KBM-7 (cell line): Measurements from ENCODE around the gene KLK6.
"Not testable (repeated sequence)": the region's sequence is repeated elsewhere in the genome, so short reads cannot be mapped to it uniquely, and the experiment has no call there.

Source experiments
- DNase-seq: peaks from one replicate; pipeline ENCODE4 v3.0.0-alpha.2; 2015
- in situ Hi-C: fragments of 300-500 bp; cut with MboI; formaldehyde crosslinking; loops from 2 replicates; pipeline ENCODE4 v1.14.3; 2020; ENCODE audit warnings: low sequenced_read_pairs, low pct_unique_long_range_greater_than_20kb, mixed read lengths

KLK6 gene

DNA sequence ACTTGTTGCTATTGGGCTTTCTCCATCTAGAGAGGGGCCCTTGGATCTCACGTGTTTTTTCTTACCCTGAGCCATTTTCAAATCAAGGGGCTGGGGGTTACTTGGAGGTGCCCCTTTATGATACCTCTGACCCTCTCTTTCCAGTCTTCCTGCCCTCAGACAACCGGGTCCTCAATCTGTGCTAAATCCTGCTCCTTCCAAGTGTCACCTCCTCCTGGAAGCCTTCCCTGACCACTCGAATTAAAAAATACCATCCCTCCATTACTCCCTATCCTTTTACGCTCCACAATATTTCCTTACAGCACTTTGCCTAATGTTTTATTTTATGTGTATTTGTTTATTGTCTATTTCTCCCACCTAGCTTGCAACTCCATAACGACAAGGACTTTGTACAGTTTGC lies 28.7 kb upstream of the KLK6 start:
- in situ Hi-C loops: no loop called here
- no peak for DNase-seq

DNA sequence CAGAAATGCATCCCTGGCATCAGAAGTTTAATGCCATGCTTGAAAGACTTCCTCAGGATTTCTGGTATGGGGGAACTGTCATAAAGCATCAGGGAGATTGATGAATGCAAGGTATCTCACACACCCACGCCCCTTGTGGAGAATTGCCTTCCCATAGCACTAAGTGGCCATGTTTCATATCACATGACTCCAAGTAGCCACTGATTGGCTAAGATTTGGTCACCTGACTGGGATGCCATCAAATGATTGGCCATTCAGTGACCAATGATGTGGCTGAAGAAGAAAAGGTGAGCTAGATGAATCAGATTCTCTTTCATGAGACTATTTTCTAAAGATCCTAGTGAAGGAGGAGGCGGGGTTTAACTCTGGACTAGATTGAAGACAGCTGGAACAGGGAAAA lies 24.7 kb upstream of the KLK6 start:
- DNase-seq: no peak
- in situ Hi-C loops: no loop called here

DNA sequence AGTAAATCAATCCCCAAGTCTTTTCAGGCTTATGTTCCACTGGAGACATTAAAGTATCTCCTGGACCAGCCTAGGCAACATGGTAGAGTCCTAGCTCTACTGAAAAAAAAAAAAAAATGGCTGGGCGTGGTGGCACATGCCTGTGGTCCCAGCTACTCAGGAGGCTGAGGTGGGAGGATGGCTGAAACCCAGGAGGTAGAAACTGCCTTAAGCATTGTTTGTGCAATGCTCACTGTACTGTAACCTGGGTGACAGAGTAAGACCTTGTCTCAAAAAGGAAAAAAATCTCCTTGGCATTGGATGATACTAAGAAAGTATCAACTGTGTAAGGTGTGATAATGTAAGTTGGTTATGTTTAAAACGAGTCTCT lies 23.3 kb upstream of the KLK6 start:
- in situ Hi-C loops: no loop called here
- no peak for DNase-seq

DNA sequence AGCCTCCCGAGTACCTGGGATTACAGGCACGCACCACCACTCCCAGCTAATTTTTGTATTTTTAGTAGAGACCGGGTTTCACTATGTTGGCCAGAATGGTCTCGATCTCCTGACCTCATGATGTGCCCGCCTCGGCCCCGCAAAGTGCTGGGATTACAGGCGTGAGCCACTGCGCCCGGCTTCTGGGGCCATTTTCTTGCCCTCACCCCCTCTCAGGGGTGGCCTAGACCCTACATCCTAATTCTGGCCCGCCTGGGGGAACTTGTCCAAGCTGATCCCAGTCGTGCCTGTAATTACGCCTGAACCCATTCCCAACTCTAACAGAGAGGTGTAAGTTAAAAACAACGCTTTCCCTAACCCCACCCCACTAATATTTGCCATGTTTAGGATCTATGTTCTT lies 15.0 kb upstream of the KLK6 start:
- in situ Hi-C loops, DNase-seq: not testable (repeated sequence)

DNA sequence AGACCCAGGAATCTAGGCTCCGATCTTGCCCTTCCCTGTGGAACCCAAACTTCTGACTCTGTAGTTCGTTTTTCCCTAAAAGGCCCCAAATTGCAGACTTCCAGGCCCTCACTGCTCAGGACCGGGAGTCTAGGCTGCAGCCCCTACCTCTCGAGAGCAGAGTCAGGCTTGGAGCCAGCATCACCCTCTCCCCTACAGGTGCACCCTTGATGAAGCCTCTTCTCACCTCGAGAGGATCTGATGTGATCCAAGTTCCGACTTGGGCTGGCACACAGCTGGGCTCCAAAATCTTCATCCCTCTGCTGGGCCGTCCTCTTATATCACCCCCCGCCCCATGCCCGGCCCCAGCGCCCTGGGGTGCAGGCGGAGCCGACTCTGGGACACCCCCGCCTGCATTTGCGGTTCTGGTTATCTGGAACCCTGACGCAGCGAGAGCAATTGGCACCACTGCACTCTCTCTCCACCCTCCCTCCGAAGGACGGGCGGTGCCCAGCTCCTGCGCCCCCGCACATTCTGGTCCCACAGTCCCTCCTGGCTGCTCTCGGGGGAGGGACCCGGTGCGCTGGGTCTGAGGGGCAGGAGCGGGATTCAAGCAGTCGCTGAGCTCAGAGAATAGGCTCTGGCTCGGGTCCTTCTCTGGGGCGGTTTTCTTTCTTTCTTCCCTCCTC lies 14.4 kb upstream of the KLK6 start, which contains the start of gene KLK7:
KLK7 (minus strand) TSS at position 293 of the 668 bp plus-strand sequence. CDS start 1,518 bp downstream, outside the sequence.
- DNase-seq: no peak
- in situ Hi-C loops: no loop called here

DNA sequence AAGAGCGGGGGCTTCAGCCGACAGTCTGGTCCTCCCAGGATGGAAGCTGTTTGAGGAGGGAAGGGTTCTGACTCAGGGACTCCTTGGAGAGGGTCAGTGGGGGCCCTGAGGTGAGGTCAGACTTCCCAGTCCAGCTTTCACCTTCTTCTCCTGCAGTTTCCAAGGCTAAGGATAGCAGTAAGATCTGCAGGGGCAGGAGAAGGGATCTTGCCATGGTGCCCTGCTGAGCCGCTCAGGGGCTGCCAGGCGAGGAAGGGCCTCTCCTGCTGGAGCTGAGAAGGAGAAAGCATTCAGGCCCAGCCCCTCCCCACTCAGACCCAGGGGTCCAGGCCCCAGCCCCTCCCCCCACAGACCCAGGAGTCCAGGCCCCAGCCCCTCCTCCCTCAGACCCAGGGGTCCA lies 12.8 kb upstream of the KLK6 start:
- in situ Hi-C loops: no loop called here
- no peak for DNase-seq

DNA sequence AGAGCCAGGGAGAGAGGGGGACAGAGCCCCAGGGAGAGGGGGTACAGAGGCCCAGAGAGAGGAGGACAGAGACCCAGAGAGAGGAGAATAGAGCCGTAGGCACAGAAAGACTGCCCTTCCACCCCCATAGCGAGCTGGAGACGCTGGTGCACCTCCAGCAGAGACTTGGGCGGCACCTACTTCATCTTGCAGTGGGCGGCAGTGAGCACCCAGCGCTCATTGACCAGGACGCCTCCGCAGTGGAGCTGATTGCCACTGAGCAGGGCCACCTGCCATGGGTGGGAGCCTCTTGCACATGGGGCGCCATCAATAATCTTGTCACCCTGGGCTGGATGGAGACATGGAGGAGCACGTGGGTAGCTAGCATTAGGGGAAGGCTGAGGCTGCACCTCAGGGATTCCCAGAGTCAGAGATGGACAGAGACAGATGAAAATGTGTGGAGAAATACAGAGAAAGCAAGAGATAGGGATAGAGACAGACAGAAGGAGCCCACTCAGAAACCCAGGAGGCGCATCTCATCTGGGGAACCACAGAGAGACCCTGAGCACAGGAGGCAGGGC lies 12.3 kb upstream of the KLK6 start:
- DNase-seq: no peak
- in situ Hi-C loops: no loop called here

DNA sequence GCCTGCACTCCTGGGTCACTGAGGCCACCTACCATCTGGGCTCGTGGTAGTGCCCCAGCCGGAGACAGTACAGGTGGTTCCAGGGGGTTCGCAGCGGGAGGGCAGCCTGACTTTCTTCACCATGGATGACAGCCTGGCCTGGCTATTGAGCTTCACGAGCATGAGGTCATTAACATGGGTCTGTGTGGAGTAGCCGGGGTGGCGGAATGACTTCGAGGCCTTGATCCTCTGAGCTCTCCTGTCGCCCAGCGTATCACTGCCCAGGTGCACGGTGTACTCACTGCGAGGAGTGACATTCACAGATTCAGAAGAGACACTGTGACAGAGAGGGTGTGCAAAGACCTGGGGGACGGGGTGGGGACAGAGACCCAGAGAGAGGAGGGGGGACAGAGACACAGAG lies 10.8 kb upstream of the KLK6 start:
- in situ Hi-C loops: no loop called here
- DNase-seq: no peak

DNA sequence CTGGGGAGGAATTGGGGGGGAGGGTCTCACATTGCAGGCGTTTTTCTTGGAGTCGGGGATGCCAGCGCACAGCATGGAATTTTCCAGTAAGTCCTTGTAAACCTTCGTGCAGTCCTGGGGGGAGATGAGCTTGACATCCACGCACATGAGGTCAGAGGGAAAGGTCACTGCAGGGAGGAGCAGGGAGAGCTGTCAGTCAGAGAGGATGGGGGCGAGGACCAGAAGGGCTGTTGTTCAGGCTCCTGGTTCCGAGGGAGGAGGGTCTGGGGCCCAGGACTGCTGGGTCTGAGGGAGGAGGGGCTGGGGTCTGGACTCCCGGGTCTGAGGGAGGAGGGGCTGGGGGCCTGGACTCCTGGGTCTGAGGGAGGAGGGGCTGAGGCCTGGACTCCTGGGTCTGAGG lies 10.4 kb upstream of the KLK6 start:
- in situ Hi-C loops: no loop called here
- DNase-seq: no peak

DNA sequence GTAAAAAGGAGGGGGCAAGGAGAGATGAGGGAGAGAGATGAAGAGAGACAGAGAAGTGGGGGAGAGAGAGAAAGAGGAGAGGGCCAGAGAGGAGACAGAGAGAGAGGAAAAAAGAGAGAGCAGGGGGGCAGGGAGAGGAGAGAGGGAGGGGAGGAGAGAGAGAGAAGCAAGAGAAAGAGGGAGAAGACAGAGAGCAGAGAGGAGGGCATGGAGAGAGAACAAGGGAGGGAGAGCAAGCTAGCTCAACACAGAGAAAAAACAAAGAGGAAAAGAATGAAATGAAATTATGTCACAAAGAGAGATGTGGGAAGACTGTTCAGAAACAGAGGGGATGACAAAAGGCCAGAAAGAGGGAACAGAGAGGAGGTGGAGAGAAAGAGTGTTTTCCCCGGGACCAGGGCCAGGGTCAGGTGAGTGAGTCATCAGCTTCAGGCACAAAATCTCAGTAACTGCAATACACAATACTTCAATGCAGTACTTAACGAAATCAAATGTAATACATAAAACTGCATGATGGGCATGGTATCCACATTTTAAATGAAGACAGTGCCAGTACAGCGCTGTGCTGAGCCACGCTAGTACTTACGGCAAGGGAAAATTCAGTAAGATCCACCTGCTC lies 9.5 kb upstream of the KLK6 start:
- DNase-seq: no peak
- in situ Hi-C loops: no loop called here

DNA sequence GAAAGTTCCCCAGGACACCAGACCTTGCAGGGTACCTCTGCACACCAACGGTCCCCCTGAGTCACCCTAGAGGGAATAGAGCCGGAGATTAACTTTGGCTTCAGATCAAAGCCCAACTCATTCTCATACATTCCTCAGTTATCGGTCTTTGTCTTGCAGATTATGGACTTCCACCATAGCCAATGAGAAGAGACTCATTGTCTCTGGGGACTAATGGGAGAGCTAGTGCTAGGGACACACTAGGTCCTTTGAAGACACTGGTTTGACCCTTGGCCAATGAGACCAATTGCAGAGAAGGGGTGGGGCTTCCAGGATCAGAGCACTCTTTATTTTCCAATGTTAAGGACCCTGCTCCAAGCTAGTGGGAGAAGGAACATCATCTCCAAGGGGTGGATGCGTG lies 8.2 kb upstream of the KLK6 start:
- in situ Hi-C loops: no loop called here
- no peak for DNase-seq

DNA sequence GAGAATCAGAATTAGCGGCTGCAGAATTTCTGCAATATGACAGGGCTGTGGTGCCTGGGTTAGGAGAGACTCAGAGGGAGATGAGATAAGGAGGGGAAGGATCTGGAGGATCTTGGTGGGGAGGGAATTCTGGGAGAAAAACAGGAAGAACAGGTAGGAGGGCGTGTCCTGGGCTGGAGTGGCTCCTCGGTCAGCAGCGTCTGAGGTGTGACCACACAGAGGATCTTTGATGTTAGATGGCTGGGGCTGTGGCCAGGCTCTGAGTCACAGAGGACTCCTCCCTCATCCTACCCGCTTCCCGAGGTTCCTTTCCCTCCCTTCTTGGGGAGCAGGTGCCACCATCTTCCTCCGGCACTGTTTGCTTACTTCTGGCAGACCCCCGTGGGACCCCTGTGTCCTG lies 6.4 kb upstream of the KLK6 start:
- in situ Hi-C loops: no loop called here
- DNase-seq: no peak

DNA sequence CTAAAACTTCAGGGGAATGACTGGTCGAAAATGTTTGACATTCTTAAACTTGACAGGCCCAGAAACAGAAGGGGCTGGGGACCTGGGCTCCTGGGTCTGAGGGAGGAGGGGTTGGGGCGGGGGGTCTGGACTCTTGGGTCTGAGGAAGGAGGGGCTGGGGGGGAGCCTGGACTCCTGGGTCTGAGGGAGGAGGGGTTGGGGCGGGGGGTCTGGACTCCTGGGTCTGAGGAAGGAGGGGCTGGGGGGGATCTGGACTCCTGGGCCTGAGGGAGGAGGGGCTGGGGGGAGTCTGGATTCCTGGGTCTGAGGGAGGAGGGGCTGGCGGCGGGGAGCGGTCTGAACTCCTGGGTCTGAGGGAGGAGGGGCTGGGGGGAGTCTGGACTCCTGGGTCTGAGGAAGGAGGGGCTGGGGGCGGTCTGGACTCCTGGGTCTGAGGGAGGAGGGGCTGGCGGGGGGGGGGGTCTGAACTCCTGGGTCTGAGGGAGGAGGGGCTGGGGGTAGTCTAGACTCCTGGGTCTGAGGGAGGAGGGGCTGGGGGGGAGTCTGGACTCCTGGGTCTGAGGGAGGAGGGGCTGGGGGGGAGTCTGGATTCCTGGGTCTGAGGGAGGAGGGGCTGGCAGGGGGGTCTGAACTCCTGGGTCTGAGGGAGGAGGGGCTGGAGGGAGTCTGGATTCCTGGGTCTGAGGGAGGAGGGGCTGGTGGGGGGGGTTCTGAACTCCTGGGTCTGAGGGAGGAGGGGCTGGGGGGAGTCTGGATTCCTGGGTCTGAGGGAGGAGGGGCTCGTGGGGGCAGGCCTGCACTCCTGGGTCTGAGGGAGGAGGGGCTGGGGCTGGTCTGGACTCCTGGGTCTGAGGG lies 5.5 kb upstream of the KLK6 start:
- in situ Hi-C loops: no loop called here
- DNase-seq: no peak

DNA sequence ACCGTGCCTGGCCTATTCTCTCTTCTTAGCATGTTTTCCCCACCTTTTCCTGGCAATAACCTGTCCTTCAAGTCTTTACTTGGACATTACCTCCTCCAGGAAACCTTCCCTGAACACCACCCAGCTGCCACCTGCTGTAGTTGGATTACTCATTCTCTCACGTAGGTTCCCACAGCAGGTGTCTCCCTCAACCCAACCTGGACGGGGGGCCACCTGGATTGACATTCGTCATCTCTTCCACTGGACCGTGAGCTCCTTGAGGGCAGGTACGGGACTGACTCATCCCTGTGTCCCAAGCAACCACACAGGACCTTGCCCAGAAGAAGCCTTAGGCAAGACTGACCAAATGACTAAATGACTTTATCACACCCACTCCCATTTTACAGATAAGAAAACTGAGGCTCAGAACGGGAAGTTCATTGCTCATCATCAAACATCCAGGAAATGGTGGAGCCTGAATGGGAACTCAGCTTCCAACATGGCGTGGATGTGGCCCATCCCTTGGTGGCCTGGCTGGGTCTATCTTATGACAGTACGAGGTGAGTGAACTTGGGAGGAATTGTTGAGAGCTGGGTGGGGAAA lies 3.5 kb upstream of the KLK6 start:
- no peak for DNase-seq
- in situ Hi-C loops: no loop called here

DNA sequence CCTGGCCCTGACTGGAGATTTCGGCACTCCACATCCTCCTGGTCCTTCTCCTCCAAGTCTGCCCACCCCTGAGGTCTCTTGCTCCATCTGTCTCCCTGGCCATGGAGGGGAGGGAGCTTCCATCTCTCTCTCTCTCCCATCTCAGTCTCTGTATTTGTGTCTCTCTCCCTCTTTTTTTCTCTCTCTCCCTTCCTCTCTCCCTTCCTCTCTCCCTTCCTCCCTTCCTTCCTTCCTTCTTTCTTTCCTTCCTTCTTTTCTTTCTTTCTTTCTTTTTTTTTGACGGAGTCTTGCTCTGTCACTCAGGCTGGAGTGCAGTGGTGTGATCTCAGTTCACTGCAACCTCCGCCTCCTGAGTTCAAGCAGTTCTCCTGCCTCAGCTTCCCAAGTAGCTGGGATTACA lies 419 bp upstream of the KLK6 start:
- DNase-seq, in situ Hi-C loops: not testable (repeated sequence)

DNA sequence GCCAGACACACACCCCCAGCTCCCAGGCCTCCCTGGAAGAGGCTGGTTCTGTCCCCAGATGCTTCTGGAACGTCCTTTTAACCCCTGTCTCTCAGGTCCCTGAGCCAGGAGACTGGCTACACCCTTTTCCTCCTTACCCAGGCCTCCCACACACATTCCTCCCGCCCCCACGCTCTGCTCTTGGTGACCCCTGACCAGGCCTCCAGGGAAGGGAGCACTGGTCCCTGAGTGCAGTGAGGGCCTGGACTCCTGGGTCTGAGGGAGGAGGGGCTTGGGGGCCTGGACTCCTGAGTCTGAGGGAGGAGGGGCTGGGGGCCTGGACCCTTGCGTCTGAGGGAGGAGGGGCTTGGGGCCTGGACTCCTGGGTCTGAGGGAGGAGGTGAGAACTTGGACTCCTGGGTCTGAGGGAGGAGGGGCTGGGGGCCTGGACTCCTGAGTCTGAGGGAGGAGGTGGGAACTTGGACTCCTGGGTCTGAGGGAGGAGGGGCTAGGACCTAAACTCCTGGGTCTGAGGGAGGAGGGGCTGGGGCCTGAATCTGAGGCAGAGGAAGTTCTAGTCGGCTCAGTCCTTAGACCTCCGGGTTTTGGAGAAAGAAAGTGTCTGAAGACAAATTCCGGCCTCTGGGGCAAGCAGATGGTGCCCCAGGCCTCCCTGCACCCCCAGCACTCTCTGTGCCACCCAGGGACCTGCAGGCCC lies 527 bp downstream of the KLK6 start:
- no peak for DNase-seq
- in situ Hi-C loops: no loop called here

DNA sequence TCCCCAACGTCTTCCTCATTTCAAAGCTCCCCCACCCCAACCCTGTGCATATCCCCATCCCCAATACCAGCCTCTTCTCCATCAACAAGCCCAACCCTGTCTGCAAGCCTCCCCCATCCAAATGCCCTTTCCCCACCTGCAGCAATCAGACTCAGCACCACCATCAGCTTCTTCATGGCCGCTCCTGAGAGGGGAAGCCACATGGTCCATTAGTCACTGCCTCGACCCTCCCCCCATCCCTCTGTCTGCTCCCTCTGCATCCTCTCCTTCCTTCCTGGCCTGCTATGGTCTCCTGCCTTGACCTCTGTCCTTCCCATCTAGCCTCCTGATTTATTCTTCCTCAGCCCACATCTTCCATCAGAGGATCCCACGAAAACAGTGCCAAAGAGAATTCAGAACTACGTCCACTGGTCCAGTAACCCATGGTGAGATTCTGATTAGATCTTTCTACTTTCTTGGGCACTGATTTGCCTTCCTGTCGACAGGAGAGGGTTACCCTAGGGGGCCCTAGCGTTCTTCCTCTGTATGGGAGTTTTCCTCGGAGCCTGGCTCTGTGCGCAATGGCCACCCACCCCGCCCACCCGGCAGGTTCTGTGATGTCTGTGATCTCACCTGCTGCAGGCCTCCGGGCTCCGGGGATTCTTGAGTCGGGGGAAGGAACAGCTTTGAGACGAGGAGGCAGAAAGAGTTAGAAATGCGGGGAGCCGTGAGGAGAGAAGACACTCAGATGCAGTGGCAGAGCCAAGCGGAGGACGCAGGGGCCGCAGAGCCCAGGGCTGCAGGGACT lies 1.3 kb downstream of the KLK6 start:
- in situ Hi-C loops: no loop called here
- DNase-seq: no peak

DNA sequence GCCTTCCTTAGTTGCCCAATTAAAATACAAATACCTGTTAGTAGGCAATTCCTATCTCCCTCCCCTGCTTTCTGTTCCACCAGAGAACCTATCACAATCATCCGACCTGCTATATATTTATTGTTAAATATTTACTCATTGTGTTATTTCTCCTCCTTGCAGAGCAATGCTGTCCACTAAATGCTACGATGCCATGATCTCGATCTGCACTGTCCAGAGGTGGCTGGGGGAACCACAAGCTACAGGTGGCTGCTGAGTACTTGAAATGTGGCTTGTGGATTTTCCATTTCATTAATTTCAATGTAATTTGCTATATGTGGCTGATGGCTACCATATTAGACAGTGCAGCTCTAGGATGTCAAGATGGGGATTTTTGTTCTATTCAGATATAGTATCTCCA lies 5.1 kb downstream of the KLK6 start:
- in situ Hi-C loops: no loop called here
- DNase-seq: no peak
